ENCODE measurements around the gene SYCP2L.
"Not testable (repeated sequence)": the region's sequence is repeated elsewhere in the genome, so short reads cannot be mapped to it uniquely, and the experiment has no call there.

SYCP2L gene

GRCh38 chr6:10877871-10878270, 9.0 kb upstream of the SYCP2L start:
- DNase-seq (ENCODE audit: low spot score): no peak
- H3K27ac ChIP-seq: no peak overlapping the region
- H3K4me3 ChIP-seq: no peak overlapping the region
- TF ChIP-seq CTCF (IDR thresholded peaks at IDR 0.05): no peak

DNA sequence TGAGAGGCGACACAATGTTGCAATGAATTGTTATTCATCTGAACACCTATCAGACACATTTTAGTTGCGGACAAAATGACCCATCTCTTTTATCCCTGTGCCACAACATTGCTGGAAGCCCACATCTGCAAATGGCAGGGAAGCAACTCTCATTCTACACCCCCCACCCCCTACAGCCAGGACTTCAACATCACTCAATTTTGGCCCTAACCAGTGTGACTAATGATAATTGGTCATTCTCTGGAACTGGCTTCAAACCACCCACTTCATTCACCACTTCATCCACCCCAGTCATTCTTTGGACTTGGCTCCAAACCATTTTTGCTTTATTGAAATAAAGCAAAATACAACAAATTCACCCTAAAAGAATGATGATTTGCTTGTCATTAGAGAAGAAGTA, 6.5 kb upstream of the SYCP2L start:
- Histone ChIP-seq H3K4me3 (no peak overlapping the region), H3K27ac (no peak overlapping the region)
- DNase-seq (ENCODE audit: low spot score): no peak
- TF ChIP-seq CTCF (IDR thresholded peaks at IDR 0.05): no peak

- not testable (repeated sequence) for H3K4me3 ChIP-seq; DNase-seq (ENCODE audit: low spot score); H3K27ac ChIP-seq
Observed at GRCh38 chr6:10882253-10882630, 4.6 kb upstream of the SYCP2L start.

DNA sequence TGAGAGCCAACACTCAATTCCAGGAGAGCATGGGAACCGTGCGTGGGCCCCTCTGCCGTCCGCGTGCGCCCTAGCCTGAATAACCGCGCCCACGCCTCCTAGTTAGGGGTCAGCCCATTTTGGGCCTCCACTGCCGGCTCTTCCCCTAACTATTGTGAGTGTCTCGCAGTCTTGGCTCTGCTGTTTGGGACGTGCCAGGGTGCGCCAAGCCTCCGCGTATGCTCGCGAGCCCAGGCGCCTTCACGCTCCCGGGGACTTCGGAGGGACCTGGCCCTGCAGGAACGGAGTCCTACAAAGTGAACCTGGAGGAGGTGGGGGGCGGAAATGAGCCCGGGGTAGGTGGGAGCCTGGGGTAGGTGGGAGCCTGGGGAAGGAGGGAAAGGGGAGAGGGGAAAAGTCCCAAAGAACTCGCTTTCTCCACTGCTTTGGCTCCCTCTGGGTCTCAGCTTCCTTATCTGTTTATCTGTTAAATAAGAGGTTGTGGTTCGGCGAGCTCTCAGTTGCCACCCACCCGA, 4.1 kb upstream of the SYCP2L start:
- no peak for TF ChIP-seq CTCF (IDR thresholded peaks at IDR 0.05)
- Histone ChIP-seq H3K27ac (no peak overlapping the region), H3K4me3 (no peak overlapping the region)
- no peak for DNase-seq (ENCODE audit: low spot score)

GRCh38 chr6:10883312-10884244, 3.3 kb upstream of the SYCP2L start:
- H3K27ac ChIP-seq: no peak overlapping the region
- H3K4me3 ChIP-seq: peak overlapping the region; percentile 25
- TF ChIP-seq CTCF (IDR thresholded peaks at IDR 0.05): no peak
- DNase-seq (ENCODE audit: low spot score): no peak

- Histone ChIP-seq H3K27ac (no peak overlapping the region), H3K4me3 (peak overlapping the region; percentile 25)
- no peak for DNase-seq (ENCODE audit: low spot score)
- TF ChIP-seq CTCF (IDR thresholded peaks at IDR 0.05): no peak
Observed at GRCh38 chr6:10884245-10884972, 2.4 kb upstream of the SYCP2L start.

- peak overlapping the region; percentile 65 for H3K4me3 ChIP-seq
- H3K27ac ChIP-seq; DNase-seq (ENCODE audit: low spot score): not testable (repeated sequence)
Observed at GRCh38 chr6:10886365-10886690, 524 bp upstream of the SYCP2L start.

DNA sequence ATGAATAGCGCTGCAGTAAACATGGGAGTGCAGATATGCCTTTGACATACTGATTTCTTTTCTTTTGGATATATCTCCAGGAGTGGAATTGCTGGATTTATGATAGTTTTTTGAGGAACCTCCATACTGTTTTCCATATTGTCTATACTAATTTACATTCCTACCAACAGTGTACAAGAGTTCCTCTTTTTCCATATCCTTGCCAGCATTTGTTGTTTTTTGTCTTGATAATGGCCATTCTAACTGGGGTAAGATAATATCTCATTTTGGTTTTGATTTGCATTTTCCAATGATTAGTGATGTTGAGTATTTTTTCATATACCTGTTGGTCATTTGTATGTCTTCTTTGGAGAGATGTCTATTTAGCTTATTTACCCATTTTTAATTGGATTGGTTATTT, 3.3 kb downstream of the SYCP2L start:
- no peak for TF ChIP-seq CTCF (IDR thresholded peaks at IDR 0.05)
- Histone ChIP-seq H3K4me3 (no peak overlapping the region), H3K27ac (no peak overlapping the region)
- no peak for DNase-seq (ENCODE audit: low spot score)

Data from coronary artery (tissue), 2 donors.